ENCODE data around the gene OSBPL5. TPM values are rescaled to one million over a fixed set of nuclear protein-coding genes. Genes with fewer than 3 reads are reported as not detected.

Gene OSBPL5
- total RNA-seq, 2 experiments from 2014 or later: 0.63 to 2.7 TPM

- H3K79me2 ChIP-seq (ENCODE audit: insufficient read depth, low read depth, low read length): no peaks in the 10 kb centered on the region
- H2AFZ ChIP-seq (ENCODE audit: low read length): no peak overlapping the region
- H3K27ac ChIP-seq (ENCODE audit: low read depth, low read length, poor library complexity, severe bottlenecking): no peak overlapping the region
- intact Hi-C loops (cut with micrococcal nuclease; ENCODE audit: unreplicated experiment): no loop called here
- POLR2A ChIA-PET: no interaction called here
- no peak overlapping the region for H3K4me2 ChIP-seq (ENCODE audit: low read length)
- CTCF ChIA-PET (ENCODE audit: unreplicated experiment): no interaction called here
- H3K4me1 ChIP-seq (ENCODE audit: insufficient read depth, low read length, poor library complexity, severe bottlenecking): no peaks in the 10 kb centered on the region
- H3K4me3 ChIP-seq (ENCODE audit: low read depth, low read length, poor library complexity, severe bottlenecking): no peak overlapping the region
- no peaks in the 10 kb centered on the region for H3K9me2 ChIP-seq (ENCODE audit: insufficient read depth, low read length)
- no TSS peak for BruUV-seq (replicated peaks)
- H3K9me3 ChIP-seq (ENCODE audit: low read length): 0 out of 2 replicates have a peak, but pooled peaks cover 2% of the 10 kb centered on the region
- no peak for TF ChIP-seq EZH2phosphoT487 (IDR thresholded peaks at IDR 0.05; ENCODE audit: borderline replicate concordance, low read depth, low read length)
- no peak for TF ChIP-seq CTCF (conservative IDR thresholded peaks at IDR 0.05; ENCODE audit: low read length)
- no peak for DNase-seq (ENCODE audit: low spot score)
- H3K36me3 ChIP-seq (ENCODE audit: insufficient read depth, low read length): no peaks in the 10 kb centered on the region
- H4K20me1 ChIP-seq (ENCODE audit: insufficient read depth, low read length): no peaks in the 10 kb centered on the region
Measured at GRCh38 chr11:3121931-3122774, 43.0 kb downstream of the OSBPL5 start.

- no peak overlapping the region for H2AFZ ChIP-seq (ENCODE audit: low read length)
- no TSS peak for BruUV-seq (replicated peaks)
- H3K27ac ChIP-seq (ENCODE audit: low read depth, low read length, poor library complexity, severe bottlenecking): no peak overlapping the region
- no peak for DNase-seq (ENCODE audit: low spot score)
- H3K9me2 ChIP-seq (ENCODE audit: insufficient read depth, low read length): no peaks in the 10 kb centered on the region
- CTCF ChIA-PET (ENCODE audit: unreplicated experiment): no interaction called here
- H3K9me3 ChIP-seq (ENCODE audit: low read length): 0 out of 2 replicates have a peak, but pooled peaks cover 3% of the 10 kb centered on the region
- TF ChIP-seq CTCF (conservative IDR thresholded peaks at IDR 0.05; ENCODE audit: low read length): no peak
- no peak for TF ChIP-seq EZH2phosphoT487 (IDR thresholded peaks at IDR 0.05; ENCODE audit: borderline replicate concordance, low read depth, low read length)
- H3K36me3 ChIP-seq (ENCODE audit: insufficient read depth, low read length): no peaks in the 10 kb centered on the region
- POLR2A ChIA-PET: no interaction called here
- no peaks in the 10 kb centered on the region for H3K79me2 ChIP-seq (ENCODE audit: insufficient read depth, low read depth, low read length)
- intact Hi-C loops (cut with micrococcal nuclease; ENCODE audit: unreplicated experiment): no loop called here
- no peak overlapping the region for H3K4me2 ChIP-seq (ENCODE audit: low read length)
- no peaks in the 10 kb centered on the region for H3K4me1 ChIP-seq (ENCODE audit: insufficient read depth, low read length, poor library complexity, severe bottlenecking)
- no peak overlapping the region for H3K4me3 ChIP-seq (ENCODE audit: low read depth, low read length, poor library complexity, severe bottlenecking)
- H4K20me1 ChIP-seq (ENCODE audit: insufficient read depth, low read length): no peaks in the 10 kb centered on the region
Measured at GRCh38 chr11:3121416-3121815, 43.7 kb downstream of the OSBPL5 start.

- H4K20me1 ChIP-seq (ENCODE audit: insufficient read depth, low read length): no peaks in the 10 kb centered on the region
- CTCF ChIA-PET (ENCODE audit: unreplicated experiment): no interaction called here
- peaks cover 12% of the 10 kb centered on the region for H3K9me3 ChIP-seq (ENCODE audit: low read length)
- TF ChIP-seq CTCF (conservative IDR thresholded peaks at IDR 0.05; ENCODE audit: low read length): no peak
- TF ChIP-seq EZH2phosphoT487 (IDR thresholded peaks at IDR 0.05; ENCODE audit: borderline replicate concordance, low read depth, low read length): no peak
- POLR2A ChIA-PET: no interaction called here
- H3K4me1 ChIP-seq (ENCODE audit: insufficient read depth, low read length, poor library complexity, severe bottlenecking): no peaks in the 10 kb centered on the region
- H3K4me2 ChIP-seq (ENCODE audit: low read length): no peak overlapping the region
- intact Hi-C loops (cut with micrococcal nuclease; ENCODE audit: unreplicated experiment): no loop called here
- H3K79me2 ChIP-seq (ENCODE audit: insufficient read depth, low read depth, low read length): no peaks in the 10 kb centered on the region
- no peak for DNase-seq (ENCODE audit: low spot score)
- H3K9me2 ChIP-seq (ENCODE audit: insufficient read depth, low read length): no peaks in the 10 kb centered on the region
- H3K4me3 ChIP-seq (ENCODE audit: low read depth, low read length, poor library complexity, severe bottlenecking): no peak overlapping the region
- no peak overlapping the region for H2AFZ ChIP-seq (ENCODE audit: low read length)
- BruUV-seq (replicated peaks): no TSS peak
- no peak overlapping the region for H3K27ac ChIP-seq (ENCODE audit: low read depth, low read length, poor library complexity, severe bottlenecking)
- no peaks in the 10 kb centered on the region for H3K36me3 ChIP-seq (ENCODE audit: insufficient read depth, low read length)
Measured at GRCh38 chr11:3120071-3120792, 44.9 kb downstream of the OSBPL5 start.

Data from OCI-LY7 (cell line).